ENCODE measurements around the gene CEP112.

Gene CEP112

DNA sequence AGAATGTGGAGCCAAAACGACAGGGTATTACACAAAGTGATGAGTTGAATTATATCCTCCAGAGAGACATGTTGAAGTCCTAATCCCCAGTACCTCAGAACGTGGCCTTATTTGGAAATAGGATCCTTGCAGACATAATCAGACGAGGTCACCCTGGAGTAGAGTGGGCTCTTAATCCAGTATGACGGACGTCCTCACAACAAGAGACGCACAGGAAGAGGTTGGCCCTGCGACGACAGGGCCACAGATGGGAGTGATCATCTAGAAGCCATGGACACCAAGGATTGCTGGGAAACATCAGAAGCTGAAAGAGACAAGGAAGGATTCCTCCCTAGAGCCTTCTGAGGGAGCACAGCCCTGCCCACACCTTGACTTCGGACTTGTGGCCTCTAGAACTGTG is 488.0 kb downstream of the CEP112 start:
- Histone ChIP-seq H2AFZ (ENCODE audit: low read length) (no peak overlapping the region), H3K9me3 (replicated peaks; ENCODE audit: insufficient read depth, low read length) (no peaks in the 10 kb centered on the region), H3K9ac (ENCODE audit: low read length) (no peak overlapping the region), H3K4me1 (ENCODE audit: low read length) (no peaks in the 10 kb centered on the region), H3F3A (ENCODE audit: insufficient read depth, low read length) (no peaks in the 10 kb centered on the region), H3K27ac (ENCODE audit: low read length) (no peak overlapping the region), H3K4me3 (ENCODE audit: low read length) (no peak overlapping the region), H3K79me2 (ENCODE audit: low read length) (no peaks in the 10 kb centered on the region), H3K9me2 (replicated peaks; ENCODE audit: insufficient read depth, low read length) (no peaks in the 10 kb centered on the region), H3K4me2 (ENCODE audit: low read depth, low read length) (no peak overlapping the region), H3K36me3 (replicated peaks; ENCODE audit: insufficient read depth, low read length) (no peaks in the 10 kb centered on the region), H3K27me3 (replicated peaks; ENCODE audit: insufficient read depth, low read length) (no peaks in the 10 kb centered on the region), H4K20me1 (ENCODE audit: insufficient read depth, low read length) (no peaks in the 10 kb centered on the region)
- no peak for TF ChIP-seq EZH2 (optimal IDR thresholded peaks at IDR 0.05; ENCODE audit: low read depth, low read length)
- no peak for TF ChIP-seq EZH2phosphoT487 (IDR thresholded peaks at IDR 0.05; ENCODE audit: low read length)
- TF ChIP-seq, protein P1, sequence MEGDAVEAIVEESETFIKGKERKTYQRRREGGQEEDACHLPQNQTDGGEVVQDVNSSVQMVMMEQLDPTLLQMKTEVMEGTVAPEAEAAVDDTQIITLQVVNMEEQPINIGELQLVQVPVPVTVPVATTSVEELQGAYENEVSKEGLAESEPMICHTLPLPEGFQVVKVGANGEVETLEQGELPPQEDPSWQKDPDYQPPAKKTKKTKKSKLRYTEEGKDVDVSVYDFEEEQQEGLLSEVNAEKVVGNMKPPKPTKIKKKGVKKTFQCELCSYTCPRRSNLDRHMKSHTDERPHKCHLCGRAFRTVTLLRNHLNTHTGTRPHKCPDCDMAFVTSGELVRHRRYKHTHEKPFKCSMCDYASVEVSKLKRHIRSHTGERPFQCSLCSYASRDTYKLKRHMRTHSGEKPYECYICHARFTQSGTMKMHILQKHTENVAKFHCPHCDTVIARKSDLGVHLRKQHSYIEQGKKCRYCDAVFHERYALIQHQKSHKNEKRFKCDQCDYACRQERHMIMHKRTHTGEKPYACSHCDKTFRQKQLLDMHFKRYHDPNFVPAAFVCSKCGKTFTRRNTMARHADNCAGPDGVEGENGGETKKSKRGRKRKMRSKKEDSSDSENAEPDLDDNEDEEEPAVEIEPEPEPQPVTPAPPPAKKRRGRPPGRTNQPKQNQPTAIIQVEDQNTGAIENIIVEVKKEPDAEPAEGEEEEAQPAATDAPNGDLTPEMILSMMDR (IDR thresholded peaks at IDR 0.05; ENCODE audit: low read length), result no peak
- no peak for DNase-seq

GRCh38 chr17:65699459-65699858 is 492.5 kb downstream of the CEP112 start:
- TF ChIP-seq EZH2phosphoT487 (IDR thresholded peaks at IDR 0.05; ENCODE audit: low read length) (no peak), EZH2 (optimal IDR thresholded peaks at IDR 0.05; ENCODE audit: low read depth, low read length) (no peak)
- TF ChIP-seq, protein P1 (IDR thresholded peaks at IDR 0.05; ENCODE audit: low read length), result no peak
- Histone ChIP-seq H3K4me2 (ENCODE audit: low read depth, low read length) (no peak overlapping the region), H3K9me2 (replicated peaks; ENCODE audit: insufficient read depth, low read length) (no peaks in the 10 kb centered on the region), H2AFZ (ENCODE audit: low read length) (no peak overlapping the region), H4K20me1 (ENCODE audit: insufficient read depth, low read length) (no peaks in the 10 kb centered on the region), H3K36me3 (replicated peaks; ENCODE audit: insufficient read depth, low read length) (no peaks in the 10 kb centered on the region), H3K27ac (ENCODE audit: low read length) (no peak overlapping the region), H3K9ac (ENCODE audit: low read length) (no peak overlapping the region), H3K4me3 (ENCODE audit: low read length) (no peak overlapping the region), H3K27me3 (replicated peaks; ENCODE audit: insufficient read depth, low read length) (no peaks in the 10 kb centered on the region), H3K4me1 (ENCODE audit: low read length) (no peaks in the 10 kb centered on the region), H3F3A (ENCODE audit: insufficient read depth, low read length) (no peaks in the 10 kb centered on the region), H3K9me3 (replicated peaks; ENCODE audit: insufficient read depth, low read length) (no peaks in the 10 kb centered on the region), H3K79me2 (ENCODE audit: low read length) (no peaks in the 10 kb centered on the region)
- DNase-seq, result no peak

DNA sequence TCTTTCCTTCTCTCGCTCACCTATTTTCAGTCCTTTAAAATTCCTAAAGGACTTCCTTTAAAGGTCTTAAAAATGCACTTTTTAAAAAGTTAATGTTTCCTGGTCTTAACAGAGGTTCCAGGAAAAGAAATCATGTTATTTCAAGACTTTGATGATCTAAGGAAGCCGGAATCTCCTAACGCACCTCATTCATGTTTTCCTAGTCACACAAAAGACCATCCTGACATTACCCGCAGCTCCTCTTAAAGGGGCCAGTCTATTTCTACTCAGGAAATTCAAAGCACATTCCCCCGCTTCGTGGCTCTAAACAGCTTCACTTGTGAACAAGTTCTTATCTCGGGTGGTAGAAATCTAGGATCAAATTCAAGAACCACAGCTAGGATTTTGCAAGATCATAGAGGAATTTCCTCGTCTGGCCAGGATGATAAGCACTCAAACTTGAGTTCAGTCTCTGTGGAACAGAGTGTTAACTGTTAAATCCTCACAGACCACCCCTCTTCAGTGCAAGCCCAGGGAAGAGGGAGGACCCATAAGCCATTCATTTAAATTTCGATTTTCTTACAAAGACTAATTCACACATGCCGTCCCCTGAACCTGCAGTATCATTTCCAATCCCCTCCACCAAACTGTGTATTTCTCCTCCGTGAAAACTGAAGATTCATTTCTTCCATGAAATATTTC is 493.4 kb downstream of the CEP112 start:
- H3K36me3 ChIP-seq (replicated peaks; ENCODE audit: insufficient read depth, low read length), result no peaks in the 10 kb centered on the region
- DNase-seq, result no peak
- H3K9ac ChIP-seq (ENCODE audit: low read length), result no peak overlapping the region
- H3K9me3 ChIP-seq (replicated peaks; ENCODE audit: insufficient read depth, low read length), result no peaks in the 10 kb centered on the region
- no peaks in the 10 kb centered on the region for H3F3A ChIP-seq (ENCODE audit: insufficient read depth, low read length)
- H2AFZ ChIP-seq (ENCODE audit: low read length), result no peak overlapping the region
- no peak overlapping the region for H3K27ac ChIP-seq (ENCODE audit: low read length)
- no peak for TF ChIP-seq EZH2phosphoT487 (IDR thresholded peaks at IDR 0.05; ENCODE audit: low read length)
- TF ChIP-seq, protein P1 (IDR thresholded peaks at IDR 0.05; ENCODE audit: low read length), result no peak
- TF ChIP-seq EZH2 (optimal IDR thresholded peaks at IDR 0.05; ENCODE audit: low read depth, low read length), result no peak
- H3K4me1 ChIP-seq (ENCODE audit: low read length), result no peaks in the 10 kb centered on the region
- H4K20me1 ChIP-seq (ENCODE audit: insufficient read depth, low read length), result no peaks in the 10 kb centered on the region
- H3K79me2 ChIP-seq (ENCODE audit: low read length), result no peaks in the 10 kb centered on the region
- no peaks in the 10 kb centered on the region for H3K27me3 ChIP-seq (replicated peaks; ENCODE audit: insufficient read depth, low read length)
- no peaks in the 10 kb centered on the region for H3K9me2 ChIP-seq (replicated peaks; ENCODE audit: insufficient read depth, low read length)
- H3K4me2 ChIP-seq (ENCODE audit: low read depth, low read length), result no peak overlapping the region
- H3K4me3 ChIP-seq (ENCODE audit: low read length), result no peak overlapping the region

Data from MM.1S (cell line).